ENCODE results near the gene KCNJ18. TPM values are rescaled to one million over a fixed set of nuclear protein-coding genes. Genes with fewer than 3 reads are reported as not detected.
"Not testable (repeated sequence)": the region's sequence is repeated elsewhere in the genome, so short reads cannot be mapped to it uniquely, and the experiment has no call there.

KCNJ18 gene
- total RNA-seq, 1 donor from 2014 or later: not detected

DNA sequence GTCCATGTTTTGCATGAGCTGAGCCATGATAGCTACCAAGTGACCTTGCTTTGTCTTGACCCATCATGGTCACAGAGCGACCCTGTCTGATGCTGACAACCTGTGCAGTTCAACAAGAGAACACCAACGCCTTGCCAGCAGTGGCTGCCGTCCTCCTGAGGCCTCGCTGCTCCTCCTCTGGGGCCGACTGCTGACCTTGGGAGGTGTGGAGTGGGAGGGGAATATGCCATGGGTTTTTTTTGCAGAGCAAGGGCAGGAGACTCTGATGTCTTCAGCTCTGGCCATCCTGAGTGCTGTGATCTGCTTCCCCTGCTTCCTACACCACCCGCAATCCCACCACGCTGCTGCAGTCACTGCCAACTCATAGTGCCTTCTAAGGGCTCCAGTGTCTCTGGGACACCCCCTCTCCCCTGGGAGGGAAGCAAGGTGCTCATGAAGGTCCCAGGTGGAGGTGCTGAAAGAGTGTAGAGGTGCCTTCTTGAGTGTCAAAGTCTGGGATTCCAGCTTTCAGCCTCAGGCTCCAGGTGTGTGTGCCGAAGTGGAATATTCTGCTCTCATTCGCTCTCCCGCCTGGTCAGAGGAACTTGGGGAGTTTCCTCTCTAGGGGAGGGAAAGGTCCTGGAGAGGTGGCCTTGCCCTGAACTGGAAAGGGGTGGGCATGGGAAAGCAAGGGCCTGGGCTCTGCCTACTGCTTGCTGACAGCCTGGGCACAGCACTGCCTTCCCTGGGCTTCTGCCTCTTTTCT, 22.5 kb upstream of the KCNJ18 start:
- DNase-seq; intact Hi-C loops (cut with DNase I); ATAC-seq (ENCODE audit: poor library complexity): not testable (repeated sequence)

GRCh38 chr17:21670361-21671155, 21.8 kb upstream of the KCNJ18 start:
- ATAC-seq (ENCODE audit: poor library complexity); intact Hi-C loops (cut with DNase I): not testable (repeated sequence)

DNA sequence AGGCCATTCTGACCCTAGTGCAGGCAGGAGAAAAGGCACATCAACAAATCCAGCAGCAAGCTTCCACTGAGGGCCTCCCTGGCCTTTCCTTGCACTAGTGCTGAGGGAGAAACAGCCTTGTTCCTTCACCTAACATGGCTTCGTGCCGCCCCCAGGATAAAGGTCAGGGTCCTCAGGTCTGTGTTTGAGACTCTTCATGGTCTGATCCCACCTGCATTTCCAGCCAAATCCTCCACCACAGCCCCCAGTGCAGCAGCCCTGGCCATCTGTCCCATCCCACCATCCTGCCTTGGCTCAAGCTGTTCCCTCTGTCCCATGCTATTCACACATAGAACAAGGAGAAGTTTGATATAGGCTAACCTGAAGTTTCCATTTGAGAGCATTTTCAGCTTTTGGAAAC, 20.9 kb upstream of the KCNJ18 start:
- DNase-seq; intact Hi-C loops (cut with DNase I); ATAC-seq (ENCODE audit: poor library complexity): not testable (repeated sequence)

More at GRCh38 chr17:21670361-21671155, 21.8 kb upstream of the KCNJ18 start:
- not testable (repeated sequence) for DNase-seq

- DNase-seq; intact Hi-C loops (cut with DNase I); ATAC-seq (ENCODE audit: poor library complexity): not testable (repeated sequence)
These were observed 20.5 kb upstream of the KCNJ18 start for GRCh38 chr17:21671871-21672270.

DNA sequence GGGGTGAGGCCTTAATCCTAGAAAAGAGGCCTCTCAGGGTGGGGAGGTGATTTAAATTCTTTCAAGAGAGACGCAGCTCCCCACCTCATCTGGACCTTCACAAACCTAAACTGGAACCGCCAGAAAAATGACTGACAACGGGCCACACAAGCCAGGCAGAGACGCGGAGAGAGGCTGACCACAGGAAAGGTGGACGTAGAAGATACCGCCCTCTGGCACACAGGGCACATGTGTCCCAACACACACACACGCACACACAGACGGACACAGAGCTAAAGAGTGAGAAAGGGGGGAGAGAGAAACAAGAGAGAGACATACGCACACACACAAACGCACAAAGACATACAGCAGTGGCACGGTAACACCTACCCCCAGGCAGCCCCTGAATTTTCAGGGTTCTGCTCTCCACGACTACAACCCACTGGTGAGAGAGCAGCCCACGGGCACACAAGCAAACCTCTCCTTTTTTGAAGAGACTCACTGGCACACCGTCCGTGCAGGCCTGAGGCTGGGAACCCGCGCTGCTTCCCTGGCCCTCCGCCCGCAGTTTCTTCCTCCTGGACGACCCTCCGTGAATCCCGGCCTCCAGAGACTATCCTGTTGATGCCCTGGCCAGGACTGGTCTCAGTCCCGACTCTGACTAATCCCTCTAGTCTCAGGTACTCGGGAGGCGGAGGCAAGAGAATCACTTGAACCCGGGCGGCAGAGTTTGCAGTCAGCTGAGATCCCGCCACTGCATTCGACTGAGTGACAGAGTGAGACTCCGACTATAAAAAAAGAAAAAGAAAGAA, 18.7 kb upstream of the KCNJ18 start:
- intact Hi-C loops (cut with DNase I); ATAC-seq (ENCODE audit: poor library complexity); DNase-seq: not testable (repeated sequence)

DNA sequence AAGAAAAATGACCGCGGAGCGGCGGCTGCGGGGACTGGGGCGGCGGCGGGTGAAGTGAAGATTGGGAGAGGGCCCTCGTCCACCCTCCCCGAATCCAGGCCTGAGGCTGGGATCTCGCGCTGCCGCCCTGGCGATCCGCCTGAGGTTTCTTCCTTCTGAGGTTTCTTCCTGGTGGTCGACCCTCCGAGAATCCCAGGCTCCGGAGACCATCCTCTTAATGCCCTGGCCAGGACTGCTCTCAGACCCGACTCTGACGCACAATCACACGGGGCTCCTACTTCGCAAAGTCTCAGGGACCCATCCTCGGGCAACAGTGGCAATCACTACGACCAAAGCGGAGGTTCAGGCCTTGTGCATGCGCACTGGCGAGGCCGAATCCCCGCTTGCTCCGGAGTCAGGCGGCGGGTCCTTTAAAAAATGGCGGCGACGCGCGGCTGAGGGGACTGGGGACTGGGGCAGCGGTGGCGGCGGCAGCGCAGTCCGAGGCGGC, 18.0 kb upstream of the KCNJ18 start:
- DNase-seq (no peak), ATAC-seq (ENCODE audit: poor library complexity) (no peak)
- intact Hi-C loops (cut with DNase I): no loop called here

- intact Hi-C loops (cut with DNase I); DNase-seq; ATAC-seq (ENCODE audit: poor library complexity): not testable (repeated sequence)
These were observed 17.2 kb upstream of the KCNJ18 start for GRCh38 chr17:21674891-21675738.

GRCh38 chr17:21675739-21676130, 16.6 kb upstream of the KCNJ18 start:
- ATAC-seq (ENCODE audit: poor library complexity); intact Hi-C loops (cut with DNase I); DNase-seq: not testable (repeated sequence)

- DNase-seq: no peak
- ATAC-seq (ENCODE audit: poor library complexity): no peak
- intact Hi-C loops (cut with DNase I): no loop called here
These were observed 15.8 kb upstream of the KCNJ18 start for GRCh38 chr17:21676281-21677111.

DNA sequence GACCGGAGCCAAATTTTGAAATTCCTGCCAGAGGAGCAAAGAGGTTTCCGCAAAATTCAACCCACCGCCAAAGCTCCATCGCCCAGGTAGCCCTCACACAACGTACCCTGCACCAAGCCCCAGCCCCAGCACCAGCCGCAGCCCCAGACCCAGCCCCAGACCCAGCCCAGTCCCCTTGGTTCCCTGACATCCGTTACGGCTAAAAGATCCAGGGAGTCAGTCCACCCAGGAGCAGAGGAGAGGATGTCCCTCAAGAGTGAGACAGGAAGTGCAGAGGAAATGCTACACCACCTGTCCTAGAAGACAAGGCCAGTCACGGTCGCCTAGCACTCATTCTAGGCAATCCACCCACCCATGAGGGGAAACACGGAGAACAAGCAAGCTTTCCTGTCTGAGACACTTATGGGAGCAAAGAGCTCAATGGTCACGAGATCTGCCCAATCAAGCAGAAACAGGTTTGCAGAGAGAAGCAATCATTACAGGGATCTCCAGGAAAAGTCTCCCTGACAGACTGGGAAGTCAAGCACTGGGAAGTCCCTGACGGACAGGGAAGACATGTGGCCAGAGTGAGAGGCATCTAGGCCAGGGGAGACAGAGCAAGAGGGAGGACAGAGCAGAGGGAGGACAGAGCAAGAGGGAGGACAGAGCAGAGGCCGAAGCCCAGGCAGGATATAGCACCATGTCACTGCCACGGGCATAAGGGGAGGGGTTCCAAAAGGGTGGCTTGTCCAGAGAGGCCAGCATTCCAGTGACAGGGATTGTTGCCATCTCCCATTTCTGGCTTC, 15.0 kb upstream of the KCNJ18 start:
- intact Hi-C loops (cut with DNase I): no loop called here
- no peak for DNase-seq

GRCh38 chr17:21677911-21678310, 14.4 kb upstream of the KCNJ18 start:
- DNase-seq: no peak
- no peak for ATAC-seq (ENCODE audit: poor library complexity)
- intact Hi-C loops (cut with DNase I): no loop called here

More for the DNA sequence above, 15.0 kb upstream of the KCNJ18 start:
- ATAC-seq (ENCODE audit: poor library complexity): no peak

- no peak for DNase-seq
- intact Hi-C loops (cut with DNase I): no loop called here
- ATAC-seq (ENCODE audit: poor library complexity): no peak
These were observed 13.8 kb upstream of the KCNJ18 start for GRCh38 chr17:21678393-21679081.

DNA sequence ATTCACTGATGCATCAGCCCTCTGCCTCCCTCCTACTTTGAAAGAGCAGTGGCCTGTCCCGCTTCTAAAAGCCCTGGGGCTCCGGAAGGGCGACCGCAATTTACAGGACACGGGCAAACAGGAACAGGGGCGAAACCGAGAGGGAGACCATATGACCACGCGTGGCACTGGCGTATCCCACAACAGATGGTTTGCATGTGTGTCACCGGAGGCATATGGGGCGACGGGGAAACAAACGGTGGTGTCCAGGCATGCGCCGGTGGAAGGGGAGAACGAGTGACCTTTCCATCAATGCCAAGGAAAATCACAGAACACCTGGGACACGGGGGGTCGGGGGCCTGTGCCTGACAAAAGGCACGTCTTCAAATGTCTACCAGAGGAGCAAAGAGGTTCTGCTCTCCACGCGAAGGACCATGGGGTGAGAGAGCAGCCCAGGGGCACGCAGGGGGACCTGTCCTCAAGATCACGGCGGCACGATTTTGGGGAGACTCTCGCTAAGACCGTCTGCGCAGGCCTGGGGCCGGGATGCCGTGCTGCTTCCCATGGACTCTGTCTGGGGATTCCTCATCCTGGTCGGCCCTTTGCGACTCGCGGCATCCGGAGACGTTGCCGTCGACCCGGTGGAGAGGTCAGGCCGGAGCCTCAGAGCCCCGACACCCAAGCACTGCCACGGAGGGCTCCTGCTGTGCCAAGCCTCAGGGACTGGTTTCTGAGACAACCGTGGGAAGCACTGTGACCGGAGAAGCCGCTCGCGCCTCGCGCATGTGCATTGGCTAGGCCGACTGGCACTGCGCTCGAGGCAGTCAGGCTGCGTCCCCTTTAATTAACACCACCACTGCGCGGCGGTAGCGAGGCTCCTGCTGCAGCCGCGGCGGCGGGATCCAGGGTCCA, 12.8 kb upstream of the KCNJ18 start:
- intact Hi-C loops (cut with DNase I): no loop called here
- no peak for ATAC-seq (ENCODE audit: poor library complexity)
- no peak for DNase-seq

GRCh38 chr17:21680366-21680765, 12.0 kb upstream of the KCNJ18 start:
- no peak for ATAC-seq (ENCODE audit: poor library complexity)
- DNase-seq: no peak
- intact Hi-C loops (cut with DNase I): no loop called here

DNA sequence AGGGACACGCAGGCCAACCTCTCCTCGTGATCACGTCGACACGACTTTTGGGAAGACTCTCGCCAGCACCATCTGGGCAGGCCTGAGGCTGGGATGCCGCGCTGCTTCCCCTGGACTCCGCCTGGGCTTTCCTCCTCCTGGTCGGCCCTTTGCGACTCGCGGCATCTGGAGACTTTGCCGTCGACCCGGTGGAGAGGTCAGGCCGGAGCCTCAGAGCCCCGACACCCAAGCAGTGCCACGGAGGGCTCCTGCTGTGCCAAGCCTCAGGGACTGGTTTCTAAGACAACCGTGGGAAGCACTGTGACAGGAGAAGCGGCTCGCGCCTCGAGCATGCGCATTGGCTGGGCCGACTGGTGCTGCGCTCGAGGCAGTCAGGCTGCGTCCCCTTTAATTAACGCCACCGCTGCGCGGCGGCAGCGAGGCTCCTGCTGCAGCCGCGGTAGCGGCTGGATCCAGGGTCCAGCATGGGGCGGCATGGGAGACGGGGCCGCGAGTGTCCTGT, 11.4 kb upstream of the KCNJ18 start:
- DNase-seq; ATAC-seq (ENCODE audit: poor library complexity); intact Hi-C loops (cut with DNase I): not testable (repeated sequence)
